Esophagus mucosa (tissue), 1 donor: ENCODE measurements around the gene BCLAF3. TPM values are rescaled to one million over a fixed set of nuclear protein-coding genes. Genes with fewer than 3 reads are reported as not detected.
A peak's percentile ranks its signal among the peaks of the same experiment; 100 is the strongest.

Experiments
- ATAC-seq: fragments of 200-7000 bp; cut with Tn5 transposase; one replicate; pipeline ENCODE4 v1.9.1; 2020
- total RNA-seq: library from RNA; stranded (reverse); gene quantifications from one replicate; pipeline ENCODE4 v1.2.4, GENCODE V29; 2023
- donor health status: DM: yes; HTN: yes; CAD: no.

The BCLAF3 gene
- 5.2 TPM for total RNA-seq

GRCh38 chrX:19990556-19991349 is at the start of gene BCLAF3:
Gene BCLAF3 (minus strand): TSS chrX:19991061. CDS start chrX:19970264, 20,797 bp downstream.
- peak; percentile 100 for ATAC-seq

- no peak for ATAC-seq
Observed at GRCh38 chrX:20038966-20039365, 48.1 kb upstream of the BCLAF3 start.

- ATAC-seq = no peak
Observed at GRCh38 chrX:20037186-20037585, 46.3 kb upstream of the BCLAF3 start.

- no peak for ATAC-seq
Observed at GRCh38 chrX:20032201-20032600, 41.3 kb upstream of the BCLAF3 start.

GRCh38 chrX:20029728-20030127 is 38.9 kb upstream of the BCLAF3 start:
- peak; percentile 55 for ATAC-seq

GRCh38 chrX:20028588-20028987 is 37.7 kb upstream of the BCLAF3 start:
- no peak for ATAC-seq

GRCh38 chrX:20026278-20026677 is 35.4 kb upstream of the BCLAF3 start:
- ATAC-seq = no peak

GRCh38 chrX:20019672-20020365 is 29.0 kb upstream of the BCLAF3 start:
- no peak for ATAC-seq

GRCh38 chrX:20016616-20016945 is 25.7 kb upstream of the BCLAF3 start:
- no peak for ATAC-seq

GRCh38 chrX:20015945-20016615 is 25.2 kb upstream of the BCLAF3 start:
- ATAC-seq = no peak

- no peak for ATAC-seq
Observed at GRCh38 chrX:20015422-20015821, 24.6 kb upstream of the BCLAF3 start.

- ATAC-seq = no peak
Observed at GRCh38 chrX:20011608-20012007, 20.7 kb upstream of the BCLAF3 start.

GRCh38 chrX:20007962-20008622 is 17.2 kb upstream of the BCLAF3 start:
- ATAC-seq = no peak

GRCh38 chrX:20005883-20006282 is 15.0 kb upstream of the BCLAF3 start:
- no peak for ATAC-seq

GRCh38 chrX:20001588-20001987 is 10.7 kb upstream of the BCLAF3 start:
- no peak for ATAC-seq

- ATAC-seq = no peak
Observed at GRCh38 chrX:19991350-19991718, 473 bp upstream of the BCLAF3 start.

GRCh38 chrX:19990151-19990555 is 708 bp downstream of the BCLAF3 start:
- peak; percentile 20 for ATAC-seq

GRCh38 chrX:19987856-19988255 is 3.0 kb downstream of the BCLAF3 start:
- ATAC-seq = no peak

- ATAC-seq = no peak
Observed at GRCh38 chrX:19986531-19986930, 4.3 kb downstream of the BCLAF3 start.

- ATAC-seq = no peak
Observed at GRCh38 chrX:19981947-19982346, 8.9 kb downstream of the BCLAF3 start.

GRCh38 chrX:19975845-19976244 is 15.0 kb downstream of the BCLAF3 start:
- no peak for ATAC-seq

GRCh38 chrX:19972984-19973383 is 17.9 kb downstream of the BCLAF3 start:
- ATAC-seq = no peak

GRCh38 chrX:19968276-19968675 is 22.6 kb downstream of the BCLAF3 start:
- no peak for ATAC-seq
